ENCODE data around the gene MIER2.

MIER2 gene

DNA sequence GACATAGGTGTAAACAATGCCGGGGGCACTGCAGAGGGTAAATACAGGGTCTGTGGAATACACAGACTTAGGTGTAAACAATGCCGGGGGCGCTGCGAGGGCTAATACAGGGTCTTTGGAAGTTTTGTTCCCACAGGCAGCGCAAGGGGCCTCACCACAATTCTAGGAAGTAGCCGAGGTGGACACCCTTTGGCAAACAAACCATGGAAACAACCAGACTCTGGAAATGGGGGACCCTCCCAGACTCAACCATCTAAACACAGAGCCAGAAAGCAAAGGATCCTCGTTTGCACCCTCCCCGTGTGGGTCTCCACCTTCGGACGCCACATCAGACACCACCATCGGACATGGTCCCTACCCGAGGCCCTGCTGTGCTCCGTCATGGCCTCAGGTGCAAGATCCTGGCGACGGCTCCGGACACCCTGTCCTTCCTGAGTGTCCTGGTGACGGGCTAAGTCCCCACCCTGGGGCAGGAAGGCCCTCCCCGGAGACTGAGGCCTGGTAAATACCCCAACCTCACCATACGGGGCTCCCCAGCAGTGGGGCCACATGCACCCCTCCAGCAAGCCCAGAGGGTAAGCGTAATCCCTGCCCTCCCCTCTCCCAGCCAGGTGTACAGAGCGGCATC, 36.7 kb downstream of the MIER2 start:
- no peak for TF ChIP-seq POLR2A (IDR thresholded peaks at IDR 0.05; ENCODE audit: low read depth, low read length)
- DNase-seq (ENCODE audit: insufficient read length, low spot score) (no peak), FAIRE-seq (no peak)

DNA sequence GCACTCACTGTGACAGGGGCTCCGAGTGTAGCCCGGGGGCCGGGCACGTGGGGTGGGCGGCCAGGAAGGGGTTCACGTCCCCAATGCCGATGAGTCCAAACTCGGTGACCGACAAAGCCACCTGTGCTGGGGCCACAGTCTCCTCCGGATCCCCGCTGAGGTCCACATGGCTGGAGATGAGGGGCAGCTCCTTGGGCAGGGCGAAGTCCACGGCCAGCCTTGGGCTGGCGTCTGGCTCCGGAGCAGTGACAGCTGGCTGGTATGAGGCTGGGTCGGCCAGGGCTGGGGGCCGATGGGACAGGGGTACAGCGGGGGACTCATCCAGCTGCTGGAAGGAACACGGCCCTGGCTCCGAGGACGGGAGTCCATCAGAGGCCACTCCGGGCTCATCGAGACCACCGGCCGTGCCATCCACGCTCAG, 37.5 kb downstream of the MIER2 start:
- TF ChIP-seq POLR2A (IDR thresholded peaks at IDR 0.05; ENCODE audit: low read depth, low read length): no peak
- DNase-seq (ENCODE audit: insufficient read length, low spot score) (no peak), FAIRE-seq (no peak)

DNA sequence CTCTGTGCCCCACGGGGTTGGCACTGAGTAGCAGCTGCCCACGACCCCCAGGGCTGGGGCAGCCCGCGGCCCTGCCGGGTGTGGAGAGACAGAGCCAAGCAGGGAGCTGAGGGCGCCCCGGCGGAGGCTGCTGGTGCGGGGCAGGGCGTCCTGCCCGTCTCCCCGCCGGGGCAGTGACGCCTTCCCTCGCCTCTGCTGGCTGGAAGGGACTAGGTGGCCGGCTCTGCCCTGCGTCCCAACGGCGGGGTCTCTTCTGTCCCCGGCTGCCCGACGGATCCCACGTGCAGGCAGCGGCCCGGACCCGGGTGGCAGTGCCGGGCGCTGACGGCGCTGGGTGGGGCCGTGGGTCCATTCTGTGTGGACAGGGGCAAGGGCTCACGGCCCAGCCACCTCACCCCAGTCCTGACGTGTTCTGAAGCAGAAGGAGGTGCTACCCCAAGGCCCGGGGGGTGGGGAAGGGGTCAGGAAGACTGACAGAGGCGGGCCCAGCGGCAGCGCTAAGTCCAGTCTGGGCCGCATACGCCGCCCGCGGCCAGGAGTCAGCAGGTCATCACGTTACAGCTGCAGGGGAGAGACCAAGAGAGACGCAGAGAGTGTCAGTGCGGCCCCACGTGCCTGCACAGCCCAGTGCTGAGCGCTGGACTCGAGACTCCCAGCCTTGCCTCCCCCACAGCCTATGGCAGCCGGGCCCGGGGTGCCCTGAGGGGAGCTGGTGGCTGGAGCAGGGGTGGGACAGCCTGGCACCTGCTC, 38.3 kb downstream of the MIER2 start:
- FAIRE-seq (no peak), DNase-seq (ENCODE audit: insufficient read length, low spot score) (no peak)
- no peak for TF ChIP-seq POLR2A (IDR thresholded peaks at IDR 0.05; ENCODE audit: low read depth, low read length)

DNA sequence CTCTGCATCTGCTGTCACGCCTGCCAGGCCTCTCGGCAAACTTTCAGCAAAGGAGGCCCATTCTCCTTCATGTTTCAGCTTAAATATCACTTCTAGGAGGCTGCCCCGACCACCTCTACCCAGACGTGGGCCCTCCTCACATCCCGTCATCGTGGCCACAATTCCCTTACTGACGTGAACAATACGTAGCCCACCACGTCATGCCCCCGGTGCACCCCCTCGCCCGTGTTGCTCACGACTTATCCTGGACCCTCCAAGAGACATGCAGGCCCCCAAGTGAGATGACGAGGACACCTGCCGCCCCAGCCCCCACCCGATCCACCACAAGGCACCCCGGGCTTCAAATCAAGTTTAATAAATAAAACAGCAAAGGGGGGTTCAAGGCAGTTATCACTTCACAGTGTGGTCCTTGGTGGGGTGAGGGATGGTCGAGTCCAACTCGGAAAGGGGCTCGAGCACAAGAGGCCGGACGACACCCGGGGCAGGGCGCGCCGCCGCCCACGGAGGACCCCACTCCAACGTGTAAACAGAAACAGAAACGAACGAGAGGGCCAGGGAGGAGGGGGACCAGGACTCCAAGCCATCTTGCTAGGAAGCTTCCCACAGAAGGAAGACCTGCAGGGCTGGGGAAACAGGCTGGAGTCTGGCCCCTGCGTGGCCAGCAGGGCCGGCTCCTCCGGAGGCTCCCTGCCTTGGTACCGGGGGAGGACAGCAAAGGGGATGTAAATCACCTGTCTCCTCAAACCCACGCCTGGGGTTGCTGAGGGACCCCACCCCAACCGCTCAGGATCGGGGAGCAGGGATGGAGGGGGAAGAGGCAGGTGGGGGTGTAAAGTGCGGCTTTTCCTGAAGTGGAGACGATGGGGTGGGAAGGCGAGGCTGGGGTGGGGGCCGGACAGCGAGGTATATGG, 39.1 kb downstream of the MIER2 start:
- DNase-seq (ENCODE audit: insufficient read length, low spot score) (no peak), FAIRE-seq (no peak)
- TF ChIP-seq POLR2A (IDR thresholded peaks at IDR 0.05; ENCODE audit: low read depth, low read length): no peak

DNA sequence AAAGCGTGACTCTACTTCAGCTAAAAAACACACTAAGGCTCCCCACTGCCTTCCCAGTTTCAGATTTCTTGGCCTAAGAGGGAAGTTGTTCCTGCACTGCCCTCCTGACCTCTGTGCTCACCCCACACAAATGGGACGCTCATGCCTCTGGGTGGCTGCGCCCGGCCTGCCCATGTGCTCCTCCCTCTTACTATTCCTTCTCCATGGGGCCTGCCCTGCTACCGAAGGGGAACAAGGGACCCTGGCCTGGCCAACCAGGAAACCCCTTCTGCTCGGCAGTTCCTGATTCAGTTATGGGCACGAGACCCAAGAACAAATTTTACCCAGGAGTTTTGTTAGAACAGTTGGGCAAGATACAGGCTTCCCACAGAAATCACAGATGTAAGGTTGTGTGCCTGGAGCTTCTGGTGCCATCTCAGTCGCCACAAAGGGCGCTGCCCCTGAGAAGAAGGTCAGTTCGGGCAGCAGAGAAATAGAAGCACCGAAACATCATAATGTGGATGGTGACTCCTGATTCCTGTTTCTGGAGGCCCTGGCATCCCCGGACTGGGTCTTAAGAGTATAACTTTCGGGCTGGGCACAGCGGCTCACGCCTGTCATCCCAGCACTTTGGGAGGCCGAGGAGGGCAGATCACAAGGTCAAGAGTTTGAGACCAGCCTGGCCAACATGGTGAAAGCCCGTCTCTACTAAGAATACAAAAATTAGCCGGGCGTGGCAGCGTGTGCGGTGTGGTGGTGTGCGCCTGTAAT, 47.9 kb downstream of the MIER2 start:
- no peak for TF ChIP-seq POLR2A (IDR thresholded peaks at IDR 0.05; ENCODE audit: low read depth, low read length)
- no peak for FAIRE-seq
- DNase-seq (ENCODE audit: insufficient read length, low spot score): no peak

DNA sequence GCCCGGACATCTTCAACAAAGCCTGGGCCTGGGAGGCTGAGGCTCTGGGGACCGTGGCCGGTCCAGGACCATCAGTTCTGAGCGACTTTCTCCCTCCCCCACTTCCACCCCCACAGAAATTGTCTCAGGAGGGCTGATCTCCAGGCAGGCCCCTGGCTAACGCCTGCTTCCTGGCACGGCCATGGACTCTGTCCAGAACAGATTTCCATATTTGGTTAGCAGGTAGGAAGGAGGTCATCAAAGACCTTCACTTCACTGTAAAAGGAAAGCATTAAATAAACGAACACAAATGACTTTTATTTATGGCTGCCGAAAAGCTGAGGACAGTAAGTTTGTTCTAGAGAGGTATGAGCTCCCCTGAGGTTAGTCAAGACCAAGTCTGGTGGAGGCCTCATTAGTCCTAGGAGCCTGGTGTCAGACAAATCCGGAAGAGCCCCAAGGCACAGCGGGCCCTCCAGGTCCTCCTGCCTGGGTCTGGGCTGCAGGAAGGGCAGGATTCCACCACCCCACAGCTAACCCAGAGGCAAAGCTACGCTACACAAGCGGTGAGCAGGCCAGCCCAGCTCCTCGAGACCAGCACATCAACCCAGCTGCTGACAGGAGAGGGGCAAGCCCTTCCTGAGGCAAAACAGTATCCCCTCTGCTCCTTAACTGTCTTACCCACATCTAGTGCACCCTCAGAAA, 48.8 kb downstream of the MIER2 start:
- DNase-seq (ENCODE audit: insufficient read length, low spot score): no peak
- no peak for FAIRE-seq
- no peak for TF ChIP-seq POLR2A (IDR thresholded peaks at IDR 0.05; ENCODE audit: low read depth, low read length)

DNA sequence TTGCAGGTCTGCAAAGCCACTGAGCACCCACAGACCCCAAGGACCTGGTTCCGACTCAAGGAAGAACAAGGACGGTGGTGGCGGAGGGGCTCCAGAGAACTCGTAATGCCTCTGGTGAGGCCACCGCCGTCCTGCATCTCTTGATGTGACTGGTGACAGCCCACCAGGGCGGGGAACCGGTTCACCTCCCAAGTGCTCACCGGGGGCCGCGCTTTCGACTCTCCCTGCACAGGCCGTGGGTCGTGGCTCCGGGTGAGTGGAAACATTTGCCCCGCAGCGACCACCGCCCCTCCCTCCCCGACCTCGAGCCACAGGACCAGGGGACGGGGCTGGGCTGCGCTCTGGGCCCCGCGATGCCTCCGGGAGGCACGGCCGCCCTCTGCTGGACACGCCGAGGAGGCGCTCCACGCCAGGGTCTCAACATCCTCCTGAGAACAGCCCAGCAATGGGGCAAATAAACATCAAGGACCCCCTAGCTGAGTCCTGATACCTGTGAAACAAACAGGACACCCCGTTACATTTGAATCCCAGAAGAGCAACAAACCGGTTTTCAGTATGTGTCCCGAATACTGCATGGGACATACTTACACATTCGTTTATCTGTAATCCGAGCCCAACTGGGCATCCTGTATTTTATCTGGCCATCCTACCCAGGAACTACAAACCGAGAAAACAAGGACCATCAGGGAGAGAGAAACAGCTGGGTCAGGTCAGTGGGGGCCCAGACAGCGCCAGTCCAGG, 49.5 kb downstream of the MIER2 start:
- FAIRE-seq (no peak), DNase-seq (ENCODE audit: insufficient read length, low spot score) (no peak)
- TF ChIP-seq POLR2A (IDR thresholded peaks at IDR 0.05; ENCODE audit: low read depth, low read length): no peak

DNA sequence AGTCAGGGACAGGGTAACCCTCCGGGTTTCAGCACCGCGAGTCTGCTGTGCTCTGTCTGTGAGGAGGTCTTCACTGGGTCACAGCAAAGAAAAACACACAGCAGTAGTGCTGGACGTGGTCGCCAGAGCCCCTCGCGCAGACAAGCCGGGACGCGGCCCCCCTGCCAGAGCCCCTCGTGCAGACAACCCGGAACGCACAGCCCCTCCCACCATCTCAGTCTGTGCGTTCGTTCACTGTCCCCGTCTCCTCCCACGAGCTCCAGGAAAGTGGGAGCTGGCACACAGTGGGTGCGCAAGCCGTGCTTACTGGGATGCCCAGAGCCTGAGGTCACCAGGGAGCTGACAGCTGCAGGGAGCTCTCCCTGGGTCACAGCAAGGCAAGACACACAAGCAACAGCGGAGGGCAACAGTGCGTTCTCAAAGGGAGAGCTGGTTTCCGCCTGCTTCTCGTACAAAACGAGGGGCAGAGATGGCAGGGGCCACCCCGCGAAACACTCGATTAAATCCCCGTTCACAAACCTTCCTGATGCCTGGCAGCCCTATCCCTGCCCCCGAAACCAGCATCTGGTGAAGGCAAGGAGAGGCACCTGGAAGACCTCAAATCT, 50.2 kb downstream of the MIER2 start:
- DNase-seq (ENCODE audit: insufficient read length, low spot score) (no peak), FAIRE-seq (no peak)
- no peak for TF ChIP-seq POLR2A (IDR thresholded peaks at IDR 0.05; ENCODE audit: low read depth, low read length)

DNA sequence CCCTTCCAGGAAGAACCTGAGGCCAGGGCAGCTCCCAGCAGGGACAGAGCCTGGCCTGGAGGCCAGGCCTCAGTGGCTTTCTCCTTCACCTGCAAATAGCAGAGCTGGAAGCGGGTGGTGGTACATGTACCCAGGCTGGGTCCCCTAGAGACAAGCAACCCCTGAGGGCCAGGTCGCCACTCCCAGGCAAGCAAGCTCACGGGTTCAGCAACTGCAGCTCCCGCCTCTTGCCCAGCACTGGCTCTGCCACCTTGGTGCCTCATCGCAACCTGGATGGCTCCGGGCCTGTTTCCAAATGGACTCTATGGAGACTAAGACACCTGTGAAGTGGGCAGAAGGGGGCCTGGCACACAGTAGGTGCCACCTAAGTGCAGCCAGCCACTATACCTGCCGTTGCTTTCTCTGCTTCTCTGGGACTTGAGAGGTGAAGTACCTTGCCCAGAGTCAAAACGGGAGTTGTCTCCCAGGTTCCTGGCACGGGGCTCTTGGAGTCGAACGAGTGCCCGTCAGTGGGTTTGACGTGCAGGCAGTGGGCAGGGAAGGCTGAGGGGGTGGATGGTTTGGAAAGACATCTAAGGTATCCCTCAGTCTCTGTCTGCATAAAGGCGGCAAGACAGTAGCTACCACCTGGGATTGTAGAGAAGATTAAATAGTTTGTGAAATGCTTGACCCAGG, 51.0 kb downstream of the MIER2 start:
- TF ChIP-seq POLR2A (IDR thresholded peaks at IDR 0.05; ENCODE audit: low read depth, low read length): no peak
- DNase-seq (ENCODE audit: insufficient read length, low spot score) (no peak), FAIRE-seq (no peak)

DNA sequence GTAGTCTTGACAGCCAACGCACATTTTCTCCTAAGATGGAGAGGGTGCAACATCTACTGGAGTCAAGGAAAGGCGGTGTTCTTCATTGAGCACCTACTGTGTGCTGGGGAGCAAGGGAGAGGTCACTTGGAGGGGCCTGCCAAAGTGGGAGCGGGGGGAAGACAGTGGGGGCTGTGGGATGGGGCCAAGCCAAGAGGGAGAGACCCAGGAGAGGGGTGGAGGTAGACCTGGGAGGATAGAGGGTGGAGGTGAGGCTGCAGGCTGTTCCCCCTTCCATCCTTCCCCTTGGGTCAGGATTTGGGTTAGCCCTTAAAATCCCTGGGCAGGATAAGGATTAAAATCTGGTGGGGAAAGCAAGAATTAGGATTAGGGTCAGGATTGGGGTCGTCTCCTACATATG, 51.6 kb downstream of the MIER2 start:
- TF ChIP-seq POLR2A (IDR thresholded peaks at IDR 0.05; ENCODE audit: low read depth, low read length): no peak
- DNase-seq (ENCODE audit: insufficient read length, low spot score): no peak
- FAIRE-seq: no peak

DNA sequence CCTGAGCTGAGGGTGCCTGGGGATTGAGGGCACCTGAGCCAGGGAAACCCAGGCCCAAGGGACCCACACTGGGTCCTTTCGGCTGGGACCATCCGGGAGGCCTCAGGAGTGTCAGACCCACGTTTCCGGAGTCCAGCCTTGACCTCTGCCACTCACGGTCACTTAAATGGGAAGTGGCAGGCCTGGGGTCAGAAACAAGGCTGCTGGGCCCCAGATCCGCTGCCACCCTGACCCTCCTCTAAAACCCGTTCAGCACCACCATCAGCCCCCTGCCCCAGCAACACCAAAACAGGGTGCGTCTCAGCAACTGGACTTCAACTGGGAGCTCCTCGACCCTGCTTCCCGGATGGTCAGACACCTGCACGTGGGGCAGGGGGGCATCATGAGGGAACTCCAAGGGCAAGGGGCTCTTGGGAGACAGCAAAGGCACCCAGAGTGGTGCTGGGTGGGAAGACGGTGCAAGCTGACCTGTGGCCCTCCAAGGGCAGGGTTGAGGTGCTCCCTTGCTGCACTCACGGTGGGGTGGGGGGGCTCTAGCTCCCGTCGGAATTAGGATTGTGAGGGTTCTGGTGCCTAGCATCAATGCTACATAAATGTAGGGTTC, 52.2 kb downstream of the MIER2 start:
- DNase-seq (ENCODE audit: insufficient read length, low spot score) (no peak), FAIRE-seq (no peak)
- TF ChIP-seq POLR2A (IDR thresholded peaks at IDR 0.05; ENCODE audit: low read depth, low read length): no peak
